Measurements from ENCODE around the gene CDIPT.
A peak's percentile ranks its signal among the peaks of the same experiment; 100 is the strongest.
"Not testable (repeated sequence)": the region's sequence is repeated elsewhere in the genome, so short reads cannot be mapped to it uniquely, and the experiment has no call there.

CDIPT gene

GRCh38 chr16:29862884-29863668, at the start of gene CDIPT:
Gene CDIPT (minus strand): TSS chr16:29863226. CDS start chr16:29862857, 369 bp downstream.
- DNase-seq, result peak; percentile 90

GRCh38 chr16:29912087-29912486, 49.1 kb upstream of the CDIPT start:
- no peak for DNase-seq

GRCh38 chr16:29911676-29912010, 48.6 kb upstream of the CDIPT start:
- DNase-seq, result no peak

- no peak for DNase-seq
These were observed 48.0 kb upstream of the CDIPT start for GRCh38 chr16:29910819-29911675.

GRCh38 chr16:29909851-29910250, 46.8 kb upstream of the CDIPT start:
- DNase-seq, result not testable (repeated sequence)

GRCh38 chr16:29909391-29909790, 46.4 kb upstream of the CDIPT start:
- DNase-seq, result no peak

- no peak for DNase-seq
These were observed 45.7 kb upstream of the CDIPT start for GRCh38 chr16:29908719-29909220.

- no peak for DNase-seq
These were observed 44.9 kb upstream of the CDIPT start for GRCh38 chr16:29907973-29908372.

- DNase-seq, result no peak
These were observed 43.7 kb upstream of the CDIPT start for GRCh38 chr16:29906520-29907244.

GRCh38 chr16:29905668-29906067, 42.6 kb upstream of the CDIPT start:
- DNase-seq, result no peak

- DNase-seq, result no peak
These were observed 41.9 kb upstream of the CDIPT start for GRCh38 chr16:29904947-29905346.

GRCh38 chr16:29903590-29903989, 40.6 kb upstream of the CDIPT start:
- no peak for DNase-seq

GRCh38 chr16:29901607-29901945, 38.5 kb upstream of the CDIPT start:
- no peak for DNase-seq

GRCh38 chr16:29900888-29901606, 38.0 kb upstream of the CDIPT start:
- no peak for DNase-seq

- DNase-seq, result peak; percentile 69
These were observed 37.3 kb upstream of the CDIPT start, which contains the start of gene ASPHD1 for GRCh38 chr16:29900102-29900887. Gene ASPHD1 (plus strand): TSS chr16:29900488. CDS start chr16:29900972, 484 bp downstream.

GRCh38 chr16:29899516-29900101, 36.6 kb upstream of the CDIPT start, which contains the start of gene SEZ6L2:
Gene SEZ6L2 (minus strand): TSS chr16:29899550. CDS start chr16:29899019, 531 bp downstream.
- DNase-seq, result peak; percentile 80

- DNase-seq, result no peak
These were observed 35.9 kb upstream of the CDIPT start for GRCh38 chr16:29898804-29899515.

GRCh38 chr16:29898135-29898803, 35.2 kb upstream of the CDIPT start:
- no peak for DNase-seq

- no peak for DNase-seq
These were observed 34.3 kb upstream of the CDIPT start for GRCh38 chr16:29897333-29897732.

GRCh38 chr16:29896841-29897240, 33.8 kb upstream of the CDIPT start:
- no peak for DNase-seq
